H9 (cell line): ENCODE results near the gene NOP53. TPM values are rescaled to one million over a fixed set of nuclear protein-coding genes. Genes with fewer than 3 reads are reported as not detected.

Experiments used
- DNase-seq: peaks from one replicate; pipeline ENCODE4 v3.0.0-alpha.2; 2017
- H2AFZ ChIP-seq: one replicate; pipeline ENCODE4 v1.6.1; 2013; ENCODE audit warnings: mild to moderate bottlenecking, low read length, control low read depth, moderate library complexity
- H2AK5ac ChIP-seq: 2 replicates; pipeline ENCODE4 v1.6.1; 2013; ENCODE audit warnings: low read length, control low read depth, mixed read lengths; ENCODE audit not compliant: insufficient read length
- H2BK120ac ChIP-seq: one replicate; pipeline ENCODE4 v1.6.1; 2013; ENCODE audit warnings: low read depth, mild to moderate bottlenecking, low read length, control low read depth, inconsistent platforms; ENCODE audit not compliant: poor library complexity, severe bottlenecking
- H2BK12ac ChIP-seq: 2 replicates; pipeline ENCODE4 v1.6.1; 2013; ENCODE audit warnings: low read length, control low read depth, mixed read lengths, low read depth; ENCODE audit not compliant: insufficient read length
- H2BK15ac ChIP-seq: 2 replicates; pipeline ENCODE4 v1.6.1; 2013; ENCODE audit warnings: low read depth, low read length, control low read depth
- H2BK20ac ChIP-seq: one replicate; pipeline ENCODE4 v1.6.1; 2013; ENCODE audit warnings: low read depth, mild to moderate bottlenecking, low read length, control low read depth, inconsistent platforms; ENCODE audit not compliant: poor library complexity, severe bottlenecking
- H2BK5ac ChIP-seq: 2 replicates; pipeline ENCODE4 v1.6.1; 2013; ENCODE audit warnings: low read length, control low read depth, mixed read lengths; ENCODE audit not compliant: insufficient read length
- H3K14ac ChIP-seq: 2 replicates; pipeline ENCODE4 v1.6.1; 2013; ENCODE audit warnings: low read length, control low read depth; ENCODE audit not compliant: insufficient read depth
- H3K18ac ChIP-seq: 2 replicates; pipeline ENCODE4 v1.6.1; 2013; ENCODE audit warnings: low read depth, mild to moderate bottlenecking, mixed read lengths, low read length, control low read depth; ENCODE audit not compliant: insufficient read length
- H3K23ac ChIP-seq: 2 replicates; pipeline ENCODE4 v1.6.1; 2013; ENCODE audit warnings: low read length, control low read depth, mixed read lengths, low read depth; ENCODE audit not compliant: insufficient read length
- H3K23me2 ChIP-seq: 2 replicates; pipeline ENCODE4 v1.6.1; 2013; ENCODE audit warnings: low read depth, mild to moderate bottlenecking, mixed read lengths, low read length, control low read depth; ENCODE audit not compliant: insufficient read length, poor library complexity, severe bottlenecking
- H3K27ac ChIP-seq: 2 replicates; pipeline ENCODE4 v1.5.1; 2013; ENCODE audit warnings: low read length, control low read depth, mixed read lengths, low read depth; ENCODE audit not compliant: insufficient read length
- H3K27me3 ChIP-seq: 2 replicates; pipeline ENCODE4 v1.6.1; 2013; ENCODE audit warnings: low read length, control low read depth, inconsistent platforms; ENCODE audit not compliant: insufficient read depth
- H3K4ac ChIP-seq: 2 replicates; pipeline ENCODE4 v1.6.1; 2013; ENCODE audit warnings: low read depth, mild to moderate bottlenecking, control low read depth, inconsistent platforms, low read length, moderate library complexity
- H3K4me1 ChIP-seq: 2 replicates; pipeline ENCODE4 v1.6.1; 2013; ENCODE audit warnings: low read length, control low read depth, inconsistent platforms; ENCODE audit not compliant: insufficient read depth
- H3K4me2 ChIP-seq: 2 replicates; pipeline ENCODE4 v1.6.1; 2013; ENCODE audit warnings: low read length, control low read depth, mixed read lengths; ENCODE audit not compliant: insufficient read length, insufficient read depth
- H3K56ac ChIP-seq: 2 replicates; pipeline ENCODE4 v1.6.1; 2013; ENCODE audit warnings: low read depth, mild to moderate bottlenecking, mixed read lengths, low read length, control low read depth; ENCODE audit not compliant: insufficient read length
- H3K79me1 ChIP-seq: 2 replicates; pipeline ENCODE4 v1.6.1; 2013; ENCODE audit warnings: low read depth, mild to moderate bottlenecking, moderate library complexity, low read length, control low read depth, inconsistent platforms; ENCODE audit not compliant: insufficient read depth, poor library complexity, severe bottlenecking
- H3K79me2 ChIP-seq: 2 replicates; pipeline ENCODE4 v1.6.1; 2013; ENCODE audit warnings: low read length, control low read depth, inconsistent platforms; ENCODE audit not compliant: insufficient read depth
- H3K9ac ChIP-seq: 2 replicates; pipeline ENCODE4 v1.6.1; 2013; ENCODE audit warnings: low read length, control low read depth, mixed read lengths; ENCODE audit not compliant: insufficient read length; ENCODE audit errors: extremely low read depth
- H3K9me3 ChIP-seq: one replicate; pipeline ENCODE4 v1.6.1; 2013; ENCODE audit warnings: low read depth, low read length, inconsistent platforms; ENCODE audit not compliant: control insufficient read depth
- H3T11ph ChIP-seq: one replicate; pipeline ENCODE4 v1.6.1; 2013; ENCODE audit warnings: mild to moderate bottlenecking, low read length, control low read depth, inconsistent platforms
- H4K20me1 ChIP-seq: one replicate; pipeline ENCODE4 v1.6.1; 2013; ENCODE audit not compliant: control insufficient read depth, insufficient read length, insufficient read depth
- H4K5ac ChIP-seq: 2 replicates; pipeline ENCODE4 v1.6.1; 2013; ENCODE audit warnings: low read depth, mild to moderate bottlenecking, mixed read lengths, low read length, control low read depth; ENCODE audit not compliant: insufficient read length
- H4K8ac ChIP-seq: replicated peaks from 2 replicates; pipeline ENCODE4 v1.6.1; 2013; ENCODE audit warnings: low read length, control low read depth, mixed read lengths, low read depth; ENCODE audit not compliant: insufficient read length
- H4K91ac ChIP-seq: 2 replicates; pipeline ENCODE4 v1.6.1; 2013; ENCODE audit warnings: low read depth, mild to moderate bottlenecking, moderate library complexity, mixed read lengths, low read length, control low read depth; ENCODE audit not compliant: insufficient read length
- H3K27ac Mint-ChIP-seq, 3 experiments: 2 replicates in 2 of 3; 3 replicates in 1 of 3; pipeline ENCODE4 v1.8.0; 2020 to 2021; ENCODE audit warnings: mixed read lengths in 3 of 3, mild to moderate bottlenecking in 1 of 3, moderate library complexity in 1 of 3
- H3K27me3 Mint-ChIP-seq: 2 replicates; pipeline ENCODE4 v1.8.0; 2021; ENCODE audit warnings: low read depth, mild to moderate bottlenecking, moderate library complexity, mixed read lengths
- H3K36me3 Mint-ChIP-seq, 3 experiments: 2 replicates in 2 of 3; 3 replicates in 1 of 3; pipeline ENCODE4 v1.8.0; 2020 to 2021; ENCODE audit warnings: low read depth in 3 of 3, mixed read lengths in 3 of 3; ENCODE audit not compliant: insufficient read depth in 1 of 3
- H3K4me1 Mint-ChIP-seq, 2 experiments: 2 replicates each; pipeline ENCODE4 v1.8.0; 2020; ENCODE audit warnings: mixed read lengths in 2 of 2
- H3K4me3 Mint-ChIP-seq, 2 experiments: 2 replicates in 1 of 2; 3 replicates in 1 of 2; pipeline ENCODE4 v1.8.0; 2020 to 2021; ENCODE audit warnings: mild to moderate bottlenecking in 2 of 2, mixed read lengths in 2 of 2, moderate library complexity in 1 of 2
- H3K9me3 Mint-ChIP-seq, 2 experiments: 2 replicates in 1 of 2; 3 replicates in 1 of 2; pipeline ENCODE4 v1.8.0; 2020; ENCODE audit warnings: mild to moderate bottlenecking in 2 of 2, mixed read lengths in 2 of 2, moderate library complexity in 1 of 2
- WGBS: extraction: QIAGEN DNeasy Blood & Tissue Kit; methylation state at CpG from one replicate; pipeline ENCODE4 v1.1.7; 2013; ENCODE audit warnings: missing lambda C conversion rate, low lambda C conversion rate, mixed read lengths; ENCODE audit not compliant: insufficient read length; ENCODE audit errors: extremely low coverage; 5-methylcytosine and 5-hydroxymethylcytosine counted together
- total RNA-seq: library from RNA; stranded (reverse); gene quantifications from 2 replicates; pipeline ENCODE4 v1.2.1, GENCODE V29; 2021
- TF ChIP-seq, protein P1 (sequence below): fragments of 200-600 bp; sonication (generic); conservative IDR thresholded peaks from 3 replicates; pipeline ENCODE4 v1.8.0; 2021; ENCODE audit warnings: antibody characterized with exemption, mild to moderate bottlenecking

The NOP53 gene
- total RNA-seq, 1 experiment from 2014 or later, result 325 TPM

DNA sequence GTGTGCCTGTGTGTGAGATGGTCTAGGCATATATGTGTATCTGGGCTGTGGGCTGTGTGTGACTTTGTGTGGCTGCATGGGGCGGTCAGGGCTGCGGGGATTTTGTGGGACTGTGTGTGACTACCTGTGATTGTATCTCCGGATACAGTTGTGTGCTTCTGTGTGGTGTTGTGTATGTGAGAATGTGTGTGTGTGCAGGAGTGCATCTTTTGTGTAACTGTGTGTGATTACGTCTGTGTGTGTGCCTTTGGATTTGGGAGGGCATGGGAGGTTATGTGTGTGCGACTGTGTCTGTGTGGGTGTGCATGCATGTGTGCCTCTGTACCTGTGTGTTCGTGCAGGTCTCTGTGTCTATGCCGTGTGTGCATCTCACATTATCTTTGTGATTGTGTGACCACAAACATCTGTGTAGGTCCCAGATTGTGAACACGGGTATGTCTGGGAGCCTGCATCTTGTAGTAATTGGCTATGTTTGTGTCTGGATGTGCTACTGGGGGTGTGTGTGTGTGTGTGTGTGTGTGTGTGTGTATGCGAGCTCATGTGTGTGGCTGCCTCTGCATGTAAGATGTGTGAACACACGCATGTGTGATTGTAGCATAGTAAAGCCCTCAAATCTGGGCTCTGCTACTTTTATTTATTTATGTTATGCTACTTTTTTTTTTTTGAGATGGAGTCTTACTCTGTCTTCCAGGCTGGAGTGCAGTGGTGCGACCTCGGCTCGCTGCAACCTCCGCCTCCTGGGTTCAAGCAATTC is 24.5 kb upstream of the NOP53 start:
- Histone ChIP-seq H2BK15ac (no peak overlapping the region; the same call in 1 of the 2 replicates), H2AK5ac (no peak overlapping the region), H2BK20ac (no peak overlapping the region), H3K27me3 (no peaks in the 10 kb centered on the region), H3K79me2 (no peaks in the 10 kb centered on the region), H4K91ac (no peak overlapping the region), H3K4me2 (no peak overlapping the region), H4K8ac (no peak overlapping the region), H3K4ac (no peak overlapping the region), H3K56ac (no peak overlapping the region), H2AFZ (no peak overlapping the region), H4K20me1 (no peaks in the 10 kb centered on the region), H3K9me3 (no peaks in the 10 kb centered on the region), H3K18ac (no peak overlapping the region), H3K27ac (no peak overlapping the region), H3K23me2 (no peaks in the 10 kb centered on the region), H2BK5ac (no peak overlapping the region), H4K5ac (no peak overlapping the region), H3T11ph (no peak overlapping the region), H2BK120ac (no peak overlapping the region), H3K4me1 (no peaks in the 10 kb centered on the region; the same call in 1 of the 2 replicates), H3K14ac (no peak overlapping the region), H2BK12ac (no peak overlapping the region), H3K79me1 (no peaks in the 10 kb centered on the region), H3K23ac (no peak overlapping the region), H3K9ac (no peak overlapping the region)
- TF ChIP-seq, protein P1, sequence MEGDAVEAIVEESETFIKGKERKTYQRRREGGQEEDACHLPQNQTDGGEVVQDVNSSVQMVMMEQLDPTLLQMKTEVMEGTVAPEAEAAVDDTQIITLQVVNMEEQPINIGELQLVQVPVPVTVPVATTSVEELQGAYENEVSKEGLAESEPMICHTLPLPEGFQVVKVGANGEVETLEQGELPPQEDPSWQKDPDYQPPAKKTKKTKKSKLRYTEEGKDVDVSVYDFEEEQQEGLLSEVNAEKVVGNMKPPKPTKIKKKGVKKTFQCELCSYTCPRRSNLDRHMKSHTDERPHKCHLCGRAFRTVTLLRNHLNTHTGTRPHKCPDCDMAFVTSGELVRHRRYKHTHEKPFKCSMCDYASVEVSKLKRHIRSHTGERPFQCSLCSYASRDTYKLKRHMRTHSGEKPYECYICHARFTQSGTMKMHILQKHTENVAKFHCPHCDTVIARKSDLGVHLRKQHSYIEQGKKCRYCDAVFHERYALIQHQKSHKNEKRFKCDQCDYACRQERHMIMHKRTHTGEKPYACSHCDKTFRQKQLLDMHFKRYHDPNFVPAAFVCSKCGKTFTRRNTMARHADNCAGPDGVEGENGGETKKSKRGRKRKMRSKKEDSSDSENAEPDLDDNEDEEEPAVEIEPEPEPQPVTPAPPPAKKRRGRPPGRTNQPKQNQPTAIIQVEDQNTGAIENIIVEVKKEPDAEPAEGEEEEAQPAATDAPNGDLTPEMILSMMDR, result no peak
- Mint-ChIP-seq H3K4me1 (peaks cover 3 to 4% of the 10 kb centered on the region in 2 experiments), H3K9me3 (peaks cover 0 to 3% of the 10 kb centered on the region in 2 experiments; a peak in 1 of 5 replicates), H3K27me3 (no peaks in the 10 kb centered on the region), H3K36me3 (peaks cover 0 to 14% (median 12%) of the 10 kb centered on the region in 3 experiments; a peak in 4 of 7 replicates), H3K27ac (no peak overlapping the region; a peak in 1 of 7 replicates), H3K4me3 (no peak overlapping the region)
- WGBS, result no CpG with 5 or more reads among the region's 14 CpGs
- no peak for DNase-seq
